Sigmoid colon (tissue), 7 donors: ENCODE results near the gene LRRC1. TPM values are rescaled to one million over a fixed set of nuclear protein-coding genes. Genes with fewer than 3 reads are reported as not detected.

Source experiments
- DNase-seq: peaks from one replicate; pipeline ENCODE4 v3.0.0-alpha.2; 2019
- H3K27ac ChIP-seq, 4 donors: fragments of 200-600 bp; sonication (generic); one replicate each; pipeline ENCODE4 v1.5.1; 2016 to 2019; ENCODE audit warnings: mild to moderate bottlenecking in 1 of 4
- H3K27me3 ChIP-seq, 3 donors: fragments of 200-600 bp; sonication (generic); one replicate each; pipeline ENCODE4 v1.5.1; 2019; ENCODE audit warnings: mild to moderate bottlenecking in 1 of 3
- H3K36me3 ChIP-seq, 4 donors: fragments of 200-600 bp; sonication (generic); one replicate each; pipeline ENCODE4 v1.5.1; 2016 to 2019
- H3K4me1 ChIP-seq, 4 donors: fragments of 200-600 bp; sonication (generic); one replicate each; pipeline ENCODE4 v1.5.1; 2017 to 2019
- H3K4me3 ChIP-seq, 4 donors: fragments of 200-600 bp; sonication (generic); one replicate each; pipeline ENCODE4 v1.5.1; 2017 to 2019; ENCODE audit warnings: mild to moderate bottlenecking in 2 of 4, moderate library complexity in 1 of 4
- H3K9me3 ChIP-seq, 4 donors: fragments of 200-600 bp in 3 of 4; sonication (generic) in 3 of 4; one replicate each; pipeline versions ENCODE4 v1.5.1 to v1.6.1; 2013 to 2019
- CTCF ChIP-seq, 4 experiments: fragments of 450-650 bp in 3 of 4; fragments of 200-600 bp in 1 of 4; IDR thresholded peaks; one replicate each; pipeline ENCODE4 v1.5.1; 2016 to 2019; ENCODE audit warnings: antibody characterized with exemption in 4 of 4, mild to moderate bottlenecking in 3 of 4, moderate library complexity in 2 of 4
- EP300 ChIP-seq, 4 donors: sonication (generic); formaldehyde crosslinking; IDR thresholded peaks; one replicate each; pipeline ENCODE4 v1.6.1; 2017; ENCODE audit warnings: antibody characterized with exemption in 4 of 4
- POLR2A ChIP-seq, 2 donors: fragments of 450-650 bp; IDR thresholded peaks; one replicate each; pipeline ENCODE4 v1.6.1; 2016; ENCODE audit warnings: antibody characterized with exemption in 2 of 2, mild to moderate bottlenecking in 2 of 2, moderate library complexity in 2 of 2
- POLR2AphosphoS5 ChIP-seq, 4 donors: sonication (generic); formaldehyde crosslinking; IDR thresholded peaks; one replicate each; pipeline ENCODE4 v1.6.1; 2017; ENCODE audit warnings: antibody characterized with exemption in 4 of 4
- WGBS, 2 donors: extraction: QIAGEN DNeasy Blood & Tissue Kit; methylation state at CpG; one replicate each; pipeline ENCODE4 v1.1.7; 2013; 5-methylcytosine and 5-hydroxymethylcytosine counted together
- intact Hi-C: fragments of 100-400 bp; cut with DNase I; formaldehyde crosslinking; loops from one replicate; pipeline ENCODE4 v1.15.1; 2023
- polyA plus RNA-seq, 3 donors: library from polyadenylated mRNA; stranded (reverse); fragments of 200-250 nt; gene quantifications; one replicate each; pipeline ENCODE4 v1.2.3, GENCODE V29; 2013
- total RNA-seq, 4 donors: library from RNA; depleted of rRNA; stranded (reverse); fragments of >200 nt; gene quantifications; one replicate each; pipeline ENCODE4 v1.1.0, GENCODE V29; 2016
- donor health status: healthy with polysubstance abuse.
- donor health status: Bipolar disorder and iron deficiency.
- donor health status: healthy.

The LRRC1 gene
- total and polyA plus RNA-seq, 7 donors, result 20.8 to 50.4 (median 29.9) TPM

- intact Hi-C loops, result no loop called here
- Histone ChIP-seq H3K4me3 (no peak overlapping the region), H3K27me3 (no peaks in the 10 kb centered on the region), H3K4me1 (peaks cover 0 to 99% (median 81%) of the 10 kb centered on the region in 4 donors), H3K36me3 (no peaks in the 10 kb centered on the region), H3K27ac (peak overlapping the region in 3 of 4 donors; percentile 55 to 65 (median 61)), H3K9me3 (no peaks in the 10 kb centered on the region)
- 20 to 61% methylated on average over 5 of the region's 5 CpGs for WGBS, 2 donors
- no peak for DNase-seq
- TF ChIP-seq POLR2AphosphoS5 (IDR thresholded peaks at IDR 0.05), result no peak
- no peak for TF ChIP-seq CTCF (IDR thresholded peaks at IDR 0.05)
- TF ChIP-seq EP300 (IDR thresholded peaks at IDR 0.05), result no peak
- TF ChIP-seq POLR2A (IDR thresholded peaks at IDR 0.05), result no peak
Observed at GRCh38 chr6:53829698-53830221, 35.0 kb downstream of the LRRC1 start.

DNA sequence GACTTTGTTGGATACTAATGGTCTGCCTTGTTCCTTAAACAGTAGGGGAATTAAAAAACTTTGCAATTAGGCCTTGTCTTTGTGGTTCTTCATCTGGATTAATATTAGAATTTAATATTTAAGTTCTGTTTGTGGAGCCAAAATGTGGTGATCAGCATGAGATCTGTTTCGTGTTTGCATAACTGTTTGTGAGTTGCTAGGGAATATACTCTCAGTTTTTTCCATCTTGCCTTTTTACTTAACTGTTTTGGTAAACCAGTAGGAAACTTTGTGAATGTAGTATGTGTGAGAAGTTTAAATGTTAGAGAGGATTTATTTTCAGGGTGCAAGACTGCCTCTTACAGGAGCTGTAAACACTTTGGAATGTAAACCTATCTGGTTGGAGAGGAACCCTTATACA, 35.6 kb downstream of the LRRC1 start:
- H3K36me3 ChIP-seq, result no peaks in the 10 kb centered on the region
- 75 to 76% methylated on average over 1 of the region's 1 CpG for WGBS, 2 donors
- H3K27ac ChIP-seq, result peak overlapping the region in 3 of 4 donors; percentile 55 to 65 (median 61)

GRCh38 chr6:53831081-53831869, 36.5 kb downstream of the LRRC1 start:
- WGBS, 2 donors, result 92% methylated on average over 5 of the region's 5 CpGs
- no peak for TF ChIP-seq CTCF (IDR thresholded peaks at IDR 0.05)
- no peak for TF ChIP-seq EP300 (IDR thresholded peaks at IDR 0.05)
- no peaks in the 10 kb centered on the region for H3K36me3 ChIP-seq
- H3K4me3 ChIP-seq, result no peak overlapping the region
- intact Hi-C loops, result no loop called here
- H3K4me1 ChIP-seq, result peaks cover 0 to 96% (median 68%) of the 10 kb centered on the region in 4 donors
- H3K27me3 ChIP-seq, result no peaks in the 10 kb centered on the region
- no peak for DNase-seq
- peak overlapping the region in 3 of 4 donors; percentile 20 to 76 (median 42) for H3K27ac ChIP-seq
- H3K9me3 ChIP-seq, result no peaks in the 10 kb centered on the region

More for the DNA sequence above, 35.6 kb downstream of the LRRC1 start:
- no peak overlapping the region for H3K4me3 ChIP-seq
- intact Hi-C loops, result no loop called here
- peaks cover 0 to 96% (median 77%) of the 10 kb centered on the region in 4 donors for H3K4me1 ChIP-seq
- no peak for TF ChIP-seq POLR2AphosphoS5 (IDR thresholded peaks at IDR 0.05)
- no peak for TF ChIP-seq POLR2A (IDR thresholded peaks at IDR 0.05)
- TF ChIP-seq CTCF (IDR thresholded peaks at IDR 0.05), result no peak
- TF ChIP-seq EP300 (IDR thresholded peaks at IDR 0.05), result no peak
- H3K27me3 ChIP-seq, result no peaks in the 10 kb centered on the region
- no peaks in the 10 kb centered on the region for H3K9me3 ChIP-seq
- DNase-seq, result no peak

- intact Hi-C loops, result no loop called here
- no peak for DNase-seq
- H3K9me3 ChIP-seq, result no peaks in the 10 kb centered on the region
- no peaks in the 10 kb centered on the region for H3K36me3 ChIP-seq
- H3K27me3 ChIP-seq, result no peaks in the 10 kb centered on the region
- TF ChIP-seq POLR2AphosphoS5 (IDR thresholded peaks at IDR 0.05), result no peak
- no peak for TF ChIP-seq EP300 (IDR thresholded peaks at IDR 0.05)
- no peak for TF ChIP-seq POLR2A (IDR thresholded peaks at IDR 0.05)
- no peak for TF ChIP-seq CTCF (IDR thresholded peaks at IDR 0.05)
- H3K27ac ChIP-seq, result peak overlapping the region in 3 of 4 donors; percentile 20 to 76 (median 42)
- peaks cover 0 to 96% (median 62%) of the 10 kb centered on the region in 4 donors for H3K4me1 ChIP-seq
- H3K4me3 ChIP-seq, result no peak overlapping the region
- 40 to 78% methylated on average over 6 of the region's 6 CpGs for WGBS, 2 donors
Observed at GRCh38 chr6:53831936-53832660, 37.3 kb downstream of the LRRC1 start.
